GM12892 (cell line): ENCODE data around the gene RPL7A.

ENCODE experiments used
- POLR2A ChIP-seq: IDR thresholded peaks from 2 replicates; pipeline ENCODE4 v1.6.1; 2011; ENCODE audit warnings: low read depth, low read length, control low read depth
- POLR2AphosphoS5 ChIP-seq: IDR thresholded peaks from 2 replicates; pipeline ENCODE4 v1.6.1; 2011; ENCODE audit warnings: low read depth, low read length, control low read depth
- TAF1 ChIP-seq: IDR thresholded peaks from 2 replicates; pipeline ENCODE4 v1.6.1; 2011; ENCODE audit warnings: low read depth, mild to moderate bottlenecking, control low read depth, low read length, borderline replicate concordance

GRCh38 chr9:133307301-133307700 is 40.7 kb upstream of the RPL7A start:
- TF ChIP-seq POLR2A (no peak), POLR2AphosphoS5 (no peak), TAF1 (no peak)
